Neural cell (in vitro differentiated cells): ENCODE data around the gene FCAR. TPM values are rescaled to one million over a fixed set of nuclear protein-coding genes. Genes with fewer than 3 reads are reported as not detected.

Experiments
- H2AFZ ChIP-seq: fragments of 200-600, 300-800 bp; sonication (generic), shearing (Covaris generic); 2 replicates; pipeline ENCODE4 v1.6.0; 2014; ENCODE audit warnings: low read depth, mild to moderate bottlenecking, antibody characterized with exemption, low read length, moderate library complexity
- H3F3A ChIP-seq: fragments of 200-600 bp; shearing (Covaris generic); 2 replicates; pipeline ENCODE4 v1.6.1; 2016; ENCODE audit warnings: mild to moderate bottlenecking, moderate library complexity, mixed read lengths, antibody characterized with exemption, low read length; ENCODE audit not compliant: insufficient read depth, poor library complexity, severe bottlenecking
- H3K27ac ChIP-seq: fragments of 200-600, 300-800 bp; sonication (generic), shearing (Covaris generic); 2 replicates; pipeline ENCODE4 v1.5.1; 2014; ENCODE audit warnings: mild to moderate bottlenecking, low read length, moderate library complexity
- H3K27me3 ChIP-seq: fragments of 300-800, 200-600 bp; sonication (generic), shearing (Covaris generic); 2 replicates; pipeline ENCODE4 v1.6.0; 2014; ENCODE audit warnings: mild to moderate bottlenecking, low read depth, low read length, moderate library complexity; ENCODE audit not compliant: insufficient read depth
- H3K36me3 ChIP-seq: fragments of 300-800, 200-600 bp; sonication (generic), shearing (Covaris generic); 2 replicates; pipeline ENCODE4 v1.5.1; 2014; ENCODE audit warnings: mild to moderate bottlenecking, antibody characterized with exemption, low read length, moderate library complexity; ENCODE audit not compliant: insufficient read depth
- H3K4me2 ChIP-seq: fragments of 300-800, 200-600 bp; sonication (generic), shearing (Covaris generic); 2 replicates; pipeline ENCODE4 v1.6.0; 2014; ENCODE audit warnings: mild to moderate bottlenecking, low read length
- H3K4me3 ChIP-seq: fragments of 300-800, 200-600 bp; sonication (generic), shearing (Covaris generic); 2 replicates; pipeline ENCODE4 v1.5.1; 2014; ENCODE audit warnings: mild to moderate bottlenecking, low read length, moderate library complexity
- H3K79me2 ChIP-seq: fragments of 200-600 bp; shearing (Covaris generic); replicated peaks from 2 replicates; pipeline ENCODE4 v1.6.0; 2014; ENCODE audit warnings: mild to moderate bottlenecking, low read length, moderate library complexity; ENCODE audit not compliant: insufficient read depth
- H3K9ac ChIP-seq: fragments of 300-800, 200-600 bp; sonication (generic), shearing (Covaris generic); 2 replicates; pipeline ENCODE4 v1.6.1; 2016; ENCODE audit warnings: mild to moderate bottlenecking, low read length, mixed read lengths
- H3K9me2 ChIP-seq: fragments of 200-600 bp; shearing (Covaris generic); 2 replicates; pipeline ENCODE4 v1.6.1; 2016; ENCODE audit warnings: mild to moderate bottlenecking, low read length, mixed read lengths; ENCODE audit not compliant: insufficient read depth
- H3K9me3 ChIP-seq: fragments of 200-600, 300-800 bp; sonication (generic), shearing (Covaris generic); 2 replicates; pipeline ENCODE4 v1.6.1; 2016; ENCODE audit warnings: mild to moderate bottlenecking, mixed run types, low read length, moderate library complexity, mixed read lengths
- H4K20me1 ChIP-seq: fragments of 200-600 bp; shearing (Covaris generic); 2 replicates; pipeline ENCODE4 v1.6.1; 2016; ENCODE audit warnings: mild to moderate bottlenecking, mixed run types; ENCODE audit not compliant: insufficient read depth
- EP300 ChIP-seq: fragments of 450-650 bp; conservative IDR thresholded peaks from 2 replicates; pipeline ENCODE4 v1.6.1; 2014; ENCODE audit warnings: antibody characterized with exemption, mild to moderate bottlenecking, moderate library complexity; ENCODE audit not compliant: poor library complexity, severe bottlenecking
- EZH2 ChIP-seq: fragments of 200-600, 300-800 bp; shearing (Covaris generic), sonication (generic); IDR thresholded peaks from 2 replicates; pipeline ENCODE4 v1.6.1; 2014; ENCODE audit warnings: antibody characterized with exemption, low read length, borderline replicate concordance, mild to moderate bottlenecking; ENCODE audit not compliant: insufficient read depth, poor library complexity, severe bottlenecking
- MXI1 ChIP-seq: fragments of 450-650 bp; conservative IDR thresholded peaks from 2 replicates; pipeline ENCODE4 v1.6.1; 2014; ENCODE audit warnings: antibody characterized with exemption, mild to moderate bottlenecking; ENCODE audit not compliant: poor library complexity, severe bottlenecking
- POLR2AphosphoS5 ChIP-seq: IDR thresholded peaks from 2 replicates; pipeline ENCODE4 v1.6.1; 2012
- RAD21 ChIP-seq: fragments of 450-650 bp; conservative IDR thresholded peaks from 2 replicates; pipeline ENCODE4 v1.6.1; 2014; ENCODE audit warnings: antibody characterized with exemption, mild to moderate bottlenecking, moderate library complexity
- REST ChIP-seq: IDR thresholded peaks from 2 replicates; pipeline ENCODE4 v1.6.1; 2012; ENCODE audit warnings: borderline replicate concordance
- SMC3 ChIP-seq: fragments of 450-650 bp; conservative IDR thresholded peaks from 2 replicates; pipeline ENCODE4 v1.6.1; 2014; ENCODE audit warnings: antibody characterized with exemption, mild to moderate bottlenecking, moderate library complexity; ENCODE audit not compliant: poor library complexity
- polyA plus RNA-seq: library from polyadenylated mRNA; depleted of rRNA; stranded (reverse); fragments of >200 nt; gene quantifications from 2 replicates; pipeline ENCODE4 v1.2.3, GENCODE V29; 2014
- TF ChIP-seq, protein P1 (sequence below): fragments of 450-650 bp; IDR thresholded peaks from 2 replicates; pipeline ENCODE4 v1.5.1; 2014; ENCODE audit warnings: antibody characterized with exemption, mild to moderate bottlenecking, moderate library complexity; ENCODE audit not compliant: poor library complexity, severe bottlenecking

The FCAR gene
- polyA plus RNA-seq, 1 donor from 2014 or later, result not detected

GRCh38 chr19:54877471-54877870 lies 3.4 kb downstream of the FCAR start:
- Histone ChIP-seq H2AFZ (no peak overlapping the region), H3K9me3 (no peaks in the 10 kb centered on the region), H4K20me1 (no peaks in the 10 kb centered on the region), H3K9ac (no peak overlapping the region), H3K9me2 (no peaks in the 10 kb centered on the region), H3K27me3 (no peaks in the 10 kb centered on the region), H3K79me2 (no peaks in the 10 kb centered on the region), H3F3A (no peaks in the 10 kb centered on the region), H3K36me3 (no peaks in the 10 kb centered on the region), H3K4me2 (no peak overlapping the region), H3K27ac (no peak overlapping the region), H3K4me3 (no peak overlapping the region)
- TF ChIP-seq POLR2AphosphoS5 (no peak), EP300 (no peak), MXI1 (no peak), RAD21 (no peak), REST (no peak)
- TF ChIP-seq, protein P1, sequence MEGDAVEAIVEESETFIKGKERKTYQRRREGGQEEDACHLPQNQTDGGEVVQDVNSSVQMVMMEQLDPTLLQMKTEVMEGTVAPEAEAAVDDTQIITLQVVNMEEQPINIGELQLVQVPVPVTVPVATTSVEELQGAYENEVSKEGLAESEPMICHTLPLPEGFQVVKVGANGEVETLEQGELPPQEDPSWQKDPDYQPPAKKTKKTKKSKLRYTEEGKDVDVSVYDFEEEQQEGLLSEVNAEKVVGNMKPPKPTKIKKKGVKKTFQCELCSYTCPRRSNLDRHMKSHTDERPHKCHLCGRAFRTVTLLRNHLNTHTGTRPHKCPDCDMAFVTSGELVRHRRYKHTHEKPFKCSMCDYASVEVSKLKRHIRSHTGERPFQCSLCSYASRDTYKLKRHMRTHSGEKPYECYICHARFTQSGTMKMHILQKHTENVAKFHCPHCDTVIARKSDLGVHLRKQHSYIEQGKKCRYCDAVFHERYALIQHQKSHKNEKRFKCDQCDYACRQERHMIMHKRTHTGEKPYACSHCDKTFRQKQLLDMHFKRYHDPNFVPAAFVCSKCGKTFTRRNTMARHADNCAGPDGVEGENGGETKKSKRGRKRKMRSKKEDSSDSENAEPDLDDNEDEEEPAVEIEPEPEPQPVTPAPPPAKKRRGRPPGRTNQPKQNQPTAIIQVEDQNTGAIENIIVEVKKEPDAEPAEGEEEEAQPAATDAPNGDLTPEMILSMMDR, result no peak

DNA sequence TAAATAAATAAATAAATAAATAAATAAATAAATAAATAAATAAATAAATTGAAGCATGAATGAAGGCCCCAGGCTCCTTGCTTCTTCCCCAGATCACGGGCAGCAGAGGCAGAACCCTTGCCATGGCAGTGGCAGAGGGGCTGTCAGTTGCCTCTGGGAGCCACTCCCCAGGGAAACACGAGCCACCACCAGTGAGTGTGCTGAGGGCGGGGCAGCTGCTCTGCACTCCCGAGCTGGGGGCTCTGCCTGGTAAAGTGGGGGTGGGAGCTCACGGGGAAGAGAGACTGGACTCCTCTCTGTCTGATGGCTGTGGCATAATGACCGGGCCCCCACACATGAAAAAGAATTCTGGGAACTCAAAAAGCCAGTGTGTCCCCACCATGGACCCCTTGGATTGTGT lies 7.8 kb downstream of the FCAR start:
- Histone ChIP-seq H3K9me3 (no peaks in the 10 kb centered on the region), H3K4me2 (no peak overlapping the region), H3K79me2 (no peaks in the 10 kb centered on the region), H3F3A (no peaks in the 10 kb centered on the region), H3K9me2 (no peaks in the 10 kb centered on the region), H3K27me3 (no peaks in the 10 kb centered on the region), H3K36me3 (no peaks in the 10 kb centered on the region), H4K20me1 (no peaks in the 10 kb centered on the region), H3K9ac (no peak overlapping the region), H2AFZ (no peak overlapping the region), H3K4me3 (no peak overlapping the region), H3K27ac (no peak overlapping the region)
- TF ChIP-seq, protein P1, result no peak
- no peak for TF ChIP-seq SMC3
- no peak for TF ChIP-seq EZH2
